ENCODE measurements around the gene TXNDC2.
A peak's percentile ranks its signal among the peaks of the same experiment; 100 is the strongest.

The TXNDC2 gene

GRCh38 chr18:9878095-9878494 lies 7.7 kb upstream of the TXNDC2 start:
- Histone ChIP-seq H2BK12ac (ENCODE audit: low read length) (no peak overlapping the region), H3K9ac (ENCODE audit: low read depth, low read length, poor library complexity) (no peak overlapping the region), H2AK5ac (ENCODE audit: low read depth, low read length) (no peak overlapping the region), H2BK120ac (ENCODE audit: low read depth, low read length) (no peak overlapping the region), H3K14ac (ENCODE audit: low read length) (no peak overlapping the region), H3K4me3 (ENCODE audit: low read length in 2 of 2) (no peak overlapping the region), H3K4ac (ENCODE audit: low read length) (no peak overlapping the region), H3K23ac (ENCODE audit: low read depth, low read length, poor library complexity) (no peak overlapping the region), H3K18ac (ENCODE audit: low read length) (no peak overlapping the region), H4K8ac (ENCODE audit: low read depth, low read length) (no peak overlapping the region), H3K79me1 (ENCODE audit: low read depth, low read length) (no peaks in the 10 kb centered on the region), H2AFZ (ENCODE audit: low read length) (no peak overlapping the region), H3K4me2 (ENCODE audit: insufficient read depth, low read length, poor library complexity, severe bottlenecking) (no peak overlapping the region), H3K4me1 (ENCODE audit: control insufficient read depth in 2 of 2, insufficient read depth in 1 of 2, low read depth in 1 of 2, low read length in 2 of 2) (no peaks in the 10 kb centered on the region), H3K36me3 (replicated peaks in 1 of 2; ENCODE audit: control insufficient read depth in 2 of 2, insufficient read depth in 2 of 2, low read length in 2 of 2) (no peaks in the 10 kb centered on the region), H3K27ac (replicated peaks; ENCODE audit: low read length) (no peak overlapping the region), H3K27me3 (ENCODE audit: control insufficient read depth in 3 of 3, insufficient read depth in 3 of 3, low read depth in 1 of 3, low read length in 3 of 3) (no peaks in the 10 kb centered on the region), H4K91ac (ENCODE audit: low read depth, low read length, poor library complexity) (no peak overlapping the region), H2BK5ac (ENCODE audit: low read length) (no peak overlapping the region), H2BK15ac (ENCODE audit: low read length) (no peak overlapping the region), H3K9me3 (replicated peaks in 1 of 2; ENCODE audit: control insufficient read depth in 2 of 2, insufficient read depth in 1 of 2, low read depth in 1 of 2, low read length in 2 of 2) (no peaks in the 10 kb centered on the region)
- no peak for DNase-seq (ENCODE audit: low spot score)
- WGBS, 2 donors (ENCODE audit: extremely low coverage in 2 of 2, insufficient read length in 2 of 2, insufficient replicate concordance in 1 of 2): no CpG with 5 or more reads among the region's 1 CpG

GRCh38 chr18:9878783-9879242 lies 7.0 kb upstream of the TXNDC2 start:
- Histone ChIP-seq H2BK15ac (ENCODE audit: low read length) (no peak overlapping the region), H2AK5ac (ENCODE audit: low read depth, low read length) (no peak overlapping the region), H3K9ac (ENCODE audit: low read depth, low read length, poor library complexity) (no peak overlapping the region), H2BK5ac (ENCODE audit: low read length) (no peak overlapping the region), H3K14ac (ENCODE audit: low read length) (no peak overlapping the region), H3K23ac (ENCODE audit: low read depth, low read length, poor library complexity) (no peak overlapping the region), H2BK120ac (ENCODE audit: low read depth, low read length) (no peak overlapping the region), H3K4me1 (ENCODE audit: control insufficient read depth in 2 of 2, insufficient read depth in 1 of 2, low read depth in 1 of 2, low read length in 2 of 2) (no peaks in the 10 kb centered on the region), H3K27me3 (ENCODE audit: control insufficient read depth in 3 of 3, insufficient read depth in 3 of 3, low read depth in 1 of 3, low read length in 3 of 3) (no peaks in the 10 kb centered on the region), H3K4ac (ENCODE audit: low read length) (no peak overlapping the region), H3K79me1 (ENCODE audit: low read depth, low read length) (no peaks in the 10 kb centered on the region), H4K91ac (ENCODE audit: low read depth, low read length, poor library complexity) (no peak overlapping the region), H3K9me3 (replicated peaks in 1 of 2; ENCODE audit: control insufficient read depth in 2 of 2, insufficient read depth in 1 of 2, low read depth in 1 of 2, low read length in 2 of 2) (no peaks in the 10 kb centered on the region), H2AFZ (ENCODE audit: low read length) (no peak overlapping the region), H3K36me3 (replicated peaks in 1 of 2; ENCODE audit: control insufficient read depth in 2 of 2, insufficient read depth in 2 of 2, low read length in 2 of 2) (no peaks in the 10 kb centered on the region), H4K8ac (ENCODE audit: low read depth, low read length) (no peak overlapping the region), H3K4me2 (ENCODE audit: insufficient read depth, low read length, poor library complexity, severe bottlenecking) (no peak overlapping the region), H3K27ac (replicated peaks; ENCODE audit: low read length) (no peak overlapping the region), H3K18ac (ENCODE audit: low read length) (no peak overlapping the region), H2BK12ac (ENCODE audit: low read length) (no peak overlapping the region), H3K4me3 (ENCODE audit: low read length in 2 of 2) (no peak overlapping the region)
- WGBS, 2 donors (ENCODE audit: extremely low coverage in 2 of 2, insufficient read length in 2 of 2, insufficient replicate concordance in 1 of 2): no CpG with 5 or more reads among the region's 6 CpGs
- no peak for DNase-seq (ENCODE audit: low spot score)

- H3K27me3 ChIP-seq (ENCODE audit: control insufficient read depth in 3 of 3, insufficient read depth in 3 of 3, low read depth in 1 of 3, low read length in 3 of 3): no peaks in the 10 kb centered on the region
- H3K27ac ChIP-seq (replicated peaks; ENCODE audit: low read length): no peak overlapping the region
- DNase-seq (ENCODE audit: low spot score): no peak
- no peak overlapping the region for H3K18ac ChIP-seq (ENCODE audit: low read length)
- no peaks in the 10 kb centered on the region for H3K79me1 ChIP-seq (ENCODE audit: low read depth, low read length)
- no peak overlapping the region for H3K14ac ChIP-seq (ENCODE audit: low read length)
- H2BK15ac ChIP-seq (ENCODE audit: low read length): no peak overlapping the region
- no peak overlapping the region for H3K4ac ChIP-seq (ENCODE audit: low read length)
- no peaks in the 10 kb centered on the region for H3K36me3 ChIP-seq (replicated peaks in 1 of 2; ENCODE audit: control insufficient read depth in 2 of 2, insufficient read depth in 2 of 2, low read length in 2 of 2)
- H3K9me3 ChIP-seq (replicated peaks in 1 of 2; ENCODE audit: control insufficient read depth in 2 of 2, insufficient read depth in 1 of 2, low read depth in 1 of 2, low read length in 2 of 2): no peaks in the 10 kb centered on the region
- no peaks in the 10 kb centered on the region for H3K4me1 ChIP-seq (ENCODE audit: control insufficient read depth in 2 of 2, insufficient read depth in 1 of 2, low read depth in 1 of 2, low read length in 2 of 2)
- H3K23ac ChIP-seq (ENCODE audit: low read depth, low read length, poor library complexity): no peak overlapping the region
- H2AK5ac ChIP-seq (ENCODE audit: low read depth, low read length): no peak overlapping the region
- H4K8ac ChIP-seq (ENCODE audit: low read depth, low read length): no peak overlapping the region
- no peak overlapping the region for H2BK12ac ChIP-seq (ENCODE audit: low read length)
- no CpG with 5 or more reads among the region's 6 CpGs for WGBS, 2 donors (ENCODE audit: extremely low coverage in 2 of 2, insufficient read length in 2 of 2, insufficient replicate concordance in 1 of 2)
- no peak overlapping the region for H3K9ac ChIP-seq (ENCODE audit: low read depth, low read length, poor library complexity)
- H4K91ac ChIP-seq (ENCODE audit: low read depth, low read length, poor library complexity): no peak overlapping the region
- no peak overlapping the region for H3K4me2 ChIP-seq (ENCODE audit: insufficient read depth, low read length, poor library complexity, severe bottlenecking)
- no peak overlapping the region for H3K4me3 ChIP-seq (ENCODE audit: low read length in 2 of 2)
- no peak overlapping the region for H2BK5ac ChIP-seq (ENCODE audit: low read length)
- H2BK120ac ChIP-seq (ENCODE audit: low read depth, low read length): no peak overlapping the region
- peak overlapping the region; percentile 27 for H2AFZ ChIP-seq (ENCODE audit: low read length)
These were observed 1.7 kb upstream of the TXNDC2 start for GRCh38 chr18:9884090-9884489.

- Histone ChIP-seq H4K8ac (ENCODE audit: low read depth, low read length) (no peak overlapping the region), H4K91ac (ENCODE audit: low read depth, low read length, poor library complexity) (no peak overlapping the region), H3K4me2 (ENCODE audit: insufficient read depth, low read length, poor library complexity, severe bottlenecking) (no peak overlapping the region), H3K27ac (replicated peaks; ENCODE audit: low read length) (no peak overlapping the region), H3K9me3 (replicated peaks in 1 of 2; ENCODE audit: control insufficient read depth in 2 of 2, insufficient read depth in 1 of 2, low read depth in 1 of 2, low read length in 2 of 2) (no peaks in the 10 kb centered on the region), H2BK120ac (ENCODE audit: low read depth, low read length) (no peak overlapping the region), H3K18ac (ENCODE audit: low read length) (no peak overlapping the region), H2BK15ac (ENCODE audit: low read length) (no peak overlapping the region), H3K36me3 (replicated peaks in 1 of 2; ENCODE audit: control insufficient read depth in 2 of 2, insufficient read depth in 2 of 2, low read length in 2 of 2) (no peaks in the 10 kb centered on the region), H2AFZ (ENCODE audit: low read length) (peak overlapping the region; percentile 27), H3K27me3 (ENCODE audit: control insufficient read depth in 3 of 3, insufficient read depth in 3 of 3, low read depth in 1 of 3, low read length in 3 of 3) (no peaks in the 10 kb centered on the region), H3K14ac (ENCODE audit: low read length) (no peak overlapping the region), H3K4me3 (ENCODE audit: low read length in 2 of 2) (no peak overlapping the region), H3K23ac (ENCODE audit: low read depth, low read length, poor library complexity) (no peak overlapping the region), H2AK5ac (ENCODE audit: low read depth, low read length) (no peak overlapping the region), H2BK5ac (ENCODE audit: low read length) (no peak overlapping the region), H2BK12ac (ENCODE audit: low read length) (no peak overlapping the region), H3K4me1 (ENCODE audit: control insufficient read depth in 2 of 2, insufficient read depth in 1 of 2, low read depth in 1 of 2, low read length in 2 of 2) (no peaks in the 10 kb centered on the region), H3K79me1 (ENCODE audit: low read depth, low read length) (no peaks in the 10 kb centered on the region), H3K9ac (ENCODE audit: low read depth, low read length, poor library complexity) (no peak overlapping the region), H3K4ac (ENCODE audit: low read length) (no peak overlapping the region)
- DNase-seq (ENCODE audit: low spot score): no peak
- no CpG with 5 or more reads among the region's 12 CpGs for WGBS, 2 donors (ENCODE audit: extremely low coverage in 2 of 2, insufficient read length in 2 of 2, insufficient replicate concordance in 1 of 2)
These were observed 1.1 kb upstream of the TXNDC2 start for GRCh38 chr18:9884532-9885140.

All from neuronal stem cell (in vitro differentiated cells).